ENCODE measurements around the gene FUOM. TPM values are rescaled to one million over a fixed set of nuclear protein-coding genes. Genes with fewer than 3 reads are reported as not detected.

Gene FUOM
- total and polyA plus RNA-seq, 2 of the 8 experiments (the other 6 are each of a cell fraction or from before 2014, with no cell fraction given) = 22.0 to 30.4 TPM

DNA sequence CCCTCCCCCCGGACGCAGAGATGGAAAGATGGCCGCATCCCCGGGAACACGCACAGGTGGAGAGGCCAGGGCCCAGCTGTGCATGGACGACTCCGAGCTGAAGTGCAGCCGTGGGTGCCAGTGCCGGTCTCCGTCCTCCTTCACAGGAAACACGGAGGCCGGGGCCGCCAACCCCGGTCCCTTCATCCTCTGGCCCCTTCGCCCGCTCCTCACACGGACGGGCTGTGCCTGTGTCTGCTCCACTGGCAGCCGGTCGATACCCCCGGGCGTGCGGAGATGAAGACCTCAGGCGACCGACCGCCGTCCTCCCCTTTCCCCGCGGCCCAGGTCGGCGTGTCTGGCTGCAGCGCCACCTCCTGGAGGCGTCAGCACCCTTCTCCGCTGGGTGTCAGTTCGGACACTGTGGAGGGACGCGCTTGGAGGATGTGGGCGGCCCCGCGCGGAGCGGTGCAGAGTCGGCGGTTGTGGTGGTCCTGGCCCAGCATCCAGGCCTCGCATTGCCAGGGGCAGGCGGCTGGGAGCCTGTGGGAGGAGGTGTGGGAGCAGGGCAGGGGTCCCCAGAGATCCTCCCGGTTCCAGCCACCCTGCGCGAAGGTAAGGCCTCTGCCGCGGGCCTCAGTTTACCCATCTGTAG lies 39.2 kb downstream of the FUOM start (continued):
- TF ChIP-seq, protein P1, sequence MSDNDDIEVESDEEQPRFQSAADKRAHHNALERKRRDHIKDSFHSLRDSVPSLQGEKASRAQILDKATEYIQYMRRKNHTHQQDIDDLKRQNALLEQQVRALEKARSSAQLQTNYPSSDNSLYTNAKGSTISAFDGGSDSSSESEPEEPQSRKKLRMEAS (IDR thresholded peaks at IDR 0.05) = peak; percentile 68
- TF ChIP-seq RNF2 (IDR thresholded peaks at IDR 0.05; ENCODE audit: borderline replicate concordance, low read depth, low read length, missing control alignments, poor library complexity, severe bottlenecking) = no peak
- TF ChIP-seq SRF (IDR thresholded peaks at IDR 0.05; ENCODE audit: low read depth, low read length) = no peak
- TF ChIP-seq YY1 (IDR thresholded peaks at IDR 0.05; ENCODE audit: low read depth, low read length) = peak; percentile 81
- TF ChIP-seq, protein P2, sequence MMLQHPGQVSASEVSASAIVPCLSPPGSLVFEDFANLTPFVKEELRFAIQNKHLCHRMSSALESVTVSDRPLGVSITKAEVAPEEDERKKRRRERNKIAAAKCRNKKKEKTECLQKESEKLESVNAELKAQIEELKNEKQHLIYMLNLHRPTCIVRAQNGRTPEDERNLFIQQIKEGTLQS (IDR thresholded peaks at IDR 0.05; ENCODE audit: insufficient read depth, low read depth, low read length) = no peak
- peak; percentile 70 for TF ChIP-seq TAF7 (optimal IDR thresholded peaks at IDR 0.05; ENCODE audit: borderline replicate concordance, low read depth, low read length)
- peak; percentile 72; the same call in 1 of the 2 replicates for TF ChIP-seq GABPA (IDR thresholded peaks at IDR 0.05; ENCODE audit: borderline replicate concordance, insufficient read depth, low read length)
- TF ChIP-seq TCF12 (IDR thresholded peaks at IDR 0.05; ENCODE audit: low read depth, low read length) = 0 out of 2 replicates have a peak, but pooled peaks have one; percentile 3
- no peak for TF ChIP-seq EGR1 (IDR thresholded peaks at IDR 0.05; ENCODE audit: borderline replicate concordance, low read depth, low read length)
- TF ChIP-seq RAD21 (IDR thresholded peaks at IDR 0.05 in 1 of 2, conservative IDR thresholded peaks at IDR 0.05 in 1 of 2; ENCODE audit: low read depth in 2 of 2, low read length in 2 of 2) = peak; percentile 41 to 57; a peak in 3 of 4 replicates
